Activated T-cell treated with anti-CD3 and anti-CD28 coated beads, Interleukin-2, amount 50 U/mL, for 48 hours (primary cell): Measurements from ENCODE around the gene ORM2.
"Not testable (repeated sequence)": the region's sequence is repeated elsewhere in the genome, so short reads cannot be mapped to it uniquely, and the experiment has no call there.

Experiments used
- DNase-seq, 2 experiments: peaks; one replicate each; pipeline ENCODE4 v3.0.0-alpha.2; 2020

Gene ORM2

GRCh38 chr9:114332474-114333040 lies 2.9 kb downstream of the ORM2 start:
- not testable (repeated sequence) for DNase-seq

- DNase-seq, result not testable (repeated sequence)
Observed at GRCh38 chr9:114333718-114334117, 4.0 kb downstream of the ORM2 start.

- DNase-seq, result no peak
Observed at GRCh38 chr9:114334490-114334889, 4.8 kb downstream of the ORM2 start.

- DNase-seq, result no peak
Observed at GRCh38 chr9:114335745-114336144, 6.1 kb downstream of the ORM2 start.

GRCh38 chr9:114336157-114336556 lies 6.5 kb downstream of the ORM2 start:
- no peak for DNase-seq

GRCh38 chr9:114336699-114337395 lies 7.2 kb downstream of the ORM2 start:
- no peak for DNase-seq

GRCh38 chr9:114338187-114338586 lies 8.5 kb downstream of the ORM2 start:
- DNase-seq, result no peak

- peak; percentile 68 to 76 for DNase-seq
Observed at GRCh38 chr9:114339130-114339908, 9.7 kb downstream of the ORM2 start.

- DNase-seq, result no peak
Observed at GRCh38 chr9:114341152-114341830, 11.6 kb downstream of the ORM2 start.

GRCh38 chr9:114341991-114342390 lies 12.3 kb downstream of the ORM2 start:
- no peak for DNase-seq

GRCh38 chr9:114342755-114343440 lies 13.2 kb downstream of the ORM2 start:
- DNase-seq, result no peak

GRCh38 chr9:114343471-114344187 lies 14.0 kb downstream of the ORM2 start:
- DNase-seq, result no peak

- DNase-seq, result no peak
Observed at GRCh38 chr9:114344188-114344566, 14.5 kb downstream of the ORM2 start.

- no peak for DNase-seq
Observed at GRCh38 chr9:114344692-114345091, 15.0 kb downstream of the ORM2 start.

- DNase-seq, result no peak
Observed at GRCh38 chr9:114345493-114346065, 15.9 kb downstream of the ORM2 start.

GRCh38 chr9:114346146-114346545 lies 16.5 kb downstream of the ORM2 start:
- DNase-seq, result no peak

GRCh38 chr9:114347675-114348074 lies 18.0 kb downstream of the ORM2 start:
- DNase-seq, result no peak

GRCh38 chr9:114348261-114348905 lies 18.7 kb downstream of the ORM2 start:
- DNase-seq, result no peak

GRCh38 chr9:114348906-114349482 lies 19.3 kb downstream of the ORM2 start:
- peak; percentile 91 to 93 for DNase-seq

- no peak for DNase-seq
Observed at GRCh38 chr9:114349713-114350480, 20.2 kb downstream of the ORM2 start.
